HG03469 (cell line): ENCODE results near the gene KRTAP10-12.

ENCODE experiments used
- ATAC-seq: cut with Tn5 transposase; IDR thresholded peaks from one replicate; pipeline ENCODE4 v1.9.1; 2021; ENCODE audit warnings: mild to moderate bottlenecking, moderate library complexity, moderate number of reproducible peaks; ENCODE audit not compliant: unreplicated experiment

KRTAP10-12 gene

GRCh38 chr21:44710756-44711326 lies 13.9 kb downstream of the KRTAP10-12 start:
- ATAC-seq, result no peak

GRCh38 chr21:44711327-44712202 lies 14.6 kb downstream of the KRTAP10-12 start, which contains the start of gene TSPEAR:
TSPEAR (minus strand) TSS chr21:44711572; CDS start chr21:44711514, 58 bp downstream.
- no peak for ATAC-seq

- ATAC-seq, result no peak
Measured at GRCh38 chr21:44712203-44713028, 15.4 kb downstream of the KRTAP10-12 start.

GRCh38 chr21:44713130-44713529 lies 16.2 kb downstream of the KRTAP10-12 start:
- ATAC-seq, result no peak

DNA sequence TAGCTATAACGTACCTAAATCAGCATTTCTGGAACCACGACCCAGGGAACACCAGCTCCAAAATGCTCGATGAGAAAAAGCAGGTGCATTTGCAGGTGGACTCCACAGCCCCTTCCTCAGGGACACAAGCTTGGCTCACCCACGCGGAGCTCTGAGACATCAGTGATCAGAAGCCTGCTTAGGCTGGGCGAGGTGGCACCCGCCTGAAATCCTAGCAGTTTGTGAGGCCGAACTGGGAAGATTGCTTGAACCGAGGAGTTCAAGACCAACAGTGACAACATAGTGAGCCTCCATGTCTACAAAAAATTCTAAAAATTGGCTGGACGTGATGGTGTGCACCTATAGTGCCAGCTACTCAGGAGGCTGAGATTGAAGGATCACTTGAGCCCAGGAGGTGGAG lies 16.9 kb downstream of the KRTAP10-12 start:
- no peak for ATAC-seq

GRCh38 chr21:44714905-44715304 lies 17.9 kb downstream of the KRTAP10-12 start:
- ATAC-seq, result no peak

DNA sequence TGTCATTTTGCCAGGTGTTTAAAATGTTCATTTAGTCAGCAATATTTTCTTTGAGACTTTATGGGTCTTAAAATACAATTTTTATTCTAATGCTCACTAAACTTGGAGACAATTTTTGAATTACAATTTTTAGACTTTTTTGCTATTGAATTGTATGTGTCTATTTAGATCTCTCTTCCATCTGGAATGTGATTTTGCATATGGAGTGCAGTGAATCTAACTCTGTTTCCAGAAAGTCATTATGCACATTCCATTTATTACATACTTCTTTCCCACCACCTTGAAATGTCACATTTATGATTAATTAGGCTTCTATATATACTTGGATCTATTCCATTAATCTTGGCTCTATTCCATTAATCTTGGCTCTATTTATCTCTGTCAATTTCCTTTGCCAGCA lies 20.0 kb downstream of the KRTAP10-12 start:
- no peak for ATAC-seq

DNA sequence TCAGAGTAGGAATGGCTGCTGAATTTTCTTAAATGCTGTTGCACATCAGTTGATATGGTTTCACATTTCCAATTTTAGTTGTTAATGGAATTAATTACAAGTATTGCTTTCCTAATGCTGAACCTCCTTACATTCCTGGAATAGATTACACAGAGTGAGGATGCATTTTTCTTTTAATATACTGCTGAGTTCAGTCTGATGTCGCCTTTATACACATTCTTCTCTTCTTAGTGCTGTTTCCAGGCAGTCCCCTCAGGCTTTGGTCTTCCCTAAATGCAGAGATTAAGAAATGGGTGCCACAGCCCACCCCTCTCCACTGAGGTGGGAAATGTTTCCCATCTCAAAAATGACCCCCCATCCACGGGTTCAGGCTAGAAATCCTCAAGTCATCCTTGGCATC lies 21.1 kb downstream of the KRTAP10-12 start:
- no peak for ATAC-seq

DNA sequence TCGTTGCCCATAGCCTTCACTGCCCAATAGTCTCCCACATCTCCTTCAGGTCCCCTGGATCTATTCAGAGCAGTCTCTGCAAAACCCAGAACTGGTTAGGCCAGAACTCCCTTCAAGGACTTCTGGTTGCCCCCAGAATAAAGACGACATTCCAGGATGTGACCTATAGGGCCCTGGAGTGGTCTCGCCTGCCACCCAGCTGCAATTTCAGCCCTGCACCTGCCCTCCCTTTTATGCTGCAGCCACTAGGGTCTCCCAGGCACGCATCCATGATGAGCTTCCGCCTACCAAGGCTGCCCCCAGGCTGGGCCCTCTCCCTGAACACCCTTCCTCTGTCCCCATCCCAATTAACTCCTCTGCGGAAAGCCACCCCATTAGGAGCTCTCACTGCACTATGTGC lies 21.6 kb downstream of the KRTAP10-12 start:
- no peak for ATAC-seq

- no peak for ATAC-seq
Measured at GRCh38 chr21:44720170-44720569, 23.2 kb downstream of the KRTAP10-12 start.

DNA sequence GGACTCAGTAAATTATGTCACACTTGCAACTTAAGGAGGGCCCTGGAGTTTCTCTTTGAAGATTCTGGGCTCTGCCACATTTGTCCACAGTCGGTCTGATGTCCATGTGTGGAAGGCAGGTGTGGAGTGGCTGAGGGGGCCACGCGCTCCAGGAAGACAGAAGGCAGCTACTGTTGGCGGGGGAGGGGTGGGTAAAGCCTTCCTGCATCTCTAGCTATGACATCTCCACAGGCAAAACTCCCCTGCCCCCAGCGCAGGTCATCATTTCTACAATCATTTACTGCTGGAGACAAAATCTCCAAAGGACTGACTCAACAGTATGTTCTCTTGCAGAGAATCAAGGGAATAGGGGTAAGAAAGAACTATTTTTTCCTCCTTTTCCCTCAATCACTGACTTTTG lies 25.8 kb downstream of the KRTAP10-12 start:
- no peak for ATAC-seq

GRCh38 chr21:44723177-44724131 lies 26.5 kb downstream of the KRTAP10-12 start:
- ATAC-seq, result no peak

DNA sequence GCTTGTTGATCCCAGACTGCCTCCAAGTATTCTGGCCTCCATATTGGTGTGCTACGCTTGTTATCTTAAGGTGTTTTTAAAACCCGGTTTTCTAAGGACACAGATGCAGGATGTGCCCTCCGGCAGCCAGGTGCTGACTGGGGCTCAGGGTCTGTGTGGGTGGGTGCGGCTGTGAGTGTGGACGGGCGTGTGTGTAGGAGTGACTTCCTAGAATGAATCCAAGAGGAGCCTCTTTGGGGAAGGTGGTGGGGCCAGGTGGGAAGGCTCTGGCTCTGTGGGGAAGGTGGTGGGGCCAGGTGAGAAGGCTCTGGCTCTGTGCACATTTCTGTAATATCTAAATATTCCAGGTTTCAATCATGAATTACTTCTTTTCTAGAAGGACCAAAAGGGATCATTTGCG lies 27.2 kb downstream of the KRTAP10-12 start:
- ATAC-seq, result no peak

DNA sequence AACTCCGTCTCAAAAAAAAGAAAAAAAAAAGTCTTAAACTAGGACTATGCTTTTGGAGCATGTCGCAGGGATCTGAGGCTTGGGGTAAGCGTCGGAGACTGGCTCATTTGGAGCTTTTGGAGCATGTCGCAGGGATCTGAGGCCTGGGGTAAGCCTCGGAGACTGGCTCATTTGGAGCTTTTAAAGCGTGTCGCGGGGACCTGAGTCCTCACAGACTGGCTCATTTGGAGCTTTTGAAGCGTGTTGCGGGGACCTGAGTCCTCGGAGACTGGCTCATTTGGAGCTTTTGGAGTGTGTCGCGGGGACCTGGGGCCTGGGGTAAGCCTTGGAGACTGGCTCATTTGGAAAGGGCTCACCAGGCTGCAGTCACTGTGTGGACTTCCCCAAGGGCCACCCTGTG lies 28.0 kb downstream of the KRTAP10-12 start:
- ATAC-seq, result no peak

DNA sequence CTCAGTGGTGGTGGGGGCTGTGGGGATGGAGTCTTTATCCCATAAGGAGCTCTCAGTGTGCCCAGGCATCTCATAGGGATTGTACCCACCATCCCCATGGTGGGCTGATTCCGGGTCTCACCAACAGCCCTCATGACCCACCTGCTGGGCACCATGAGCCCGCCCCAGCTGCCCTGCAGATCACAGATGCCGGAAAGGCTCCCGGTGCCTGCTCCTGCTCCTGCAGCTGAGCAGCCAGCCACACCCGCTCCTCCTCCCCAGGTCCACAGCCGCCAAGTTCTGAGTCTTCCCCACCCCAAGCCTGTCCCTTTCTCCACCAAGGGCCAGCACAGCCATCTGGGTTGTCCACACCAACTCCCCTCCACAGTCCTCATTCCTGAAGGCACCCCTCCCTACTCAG lies 29.9 kb downstream of the KRTAP10-12 start:
- no peak for ATAC-seq

DNA sequence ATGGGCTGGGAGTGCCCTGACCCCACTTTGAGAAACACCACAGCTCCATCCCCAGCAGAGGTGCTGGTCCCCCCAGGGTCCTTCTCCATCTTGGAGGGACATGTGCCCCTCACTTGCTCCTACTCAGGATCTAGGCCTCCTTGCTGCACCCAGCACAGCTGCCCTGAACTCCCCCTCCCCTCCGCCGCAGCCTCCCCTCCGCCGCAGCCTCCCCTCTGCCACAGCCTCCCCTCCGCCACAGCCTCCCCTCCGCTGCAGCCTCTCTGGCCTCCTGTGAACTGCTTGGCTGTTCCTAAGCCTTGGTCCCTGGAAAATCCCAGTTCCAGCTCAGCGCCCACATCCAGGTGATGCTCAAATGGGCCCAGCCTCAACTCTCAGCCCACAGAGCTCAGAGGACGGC lies 30.3 kb downstream of the KRTAP10-12 start:
- no peak for ATAC-seq

DNA sequence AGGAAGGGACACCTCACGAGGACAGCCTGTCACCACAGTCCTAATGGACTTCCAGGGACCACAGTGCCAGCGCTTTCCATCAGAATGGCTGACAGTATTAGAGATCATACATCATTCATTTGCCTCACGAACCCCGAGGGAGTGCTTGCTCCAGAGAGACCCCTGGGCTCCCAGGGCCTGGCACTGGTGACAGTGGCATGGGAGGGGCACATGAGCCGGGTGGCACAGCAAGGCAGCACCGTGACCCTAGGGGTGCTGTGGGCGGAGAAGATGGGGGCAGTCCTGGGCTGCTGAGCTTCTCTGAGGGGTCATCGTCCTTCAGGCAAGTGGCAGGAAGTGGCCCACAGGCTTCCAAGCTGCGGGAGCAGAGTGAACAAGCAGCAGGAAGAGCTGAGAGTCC lies 30.8 kb downstream of the KRTAP10-12 start:
- no peak for ATAC-seq

- ATAC-seq, result no peak
Measured at GRCh38 chr21:44728716-44729115, 31.7 kb downstream of the KRTAP10-12 start.

- no peak for ATAC-seq
Measured at GRCh38 chr21:44729336-44730027, 32.5 kb downstream of the KRTAP10-12 start.

DNA sequence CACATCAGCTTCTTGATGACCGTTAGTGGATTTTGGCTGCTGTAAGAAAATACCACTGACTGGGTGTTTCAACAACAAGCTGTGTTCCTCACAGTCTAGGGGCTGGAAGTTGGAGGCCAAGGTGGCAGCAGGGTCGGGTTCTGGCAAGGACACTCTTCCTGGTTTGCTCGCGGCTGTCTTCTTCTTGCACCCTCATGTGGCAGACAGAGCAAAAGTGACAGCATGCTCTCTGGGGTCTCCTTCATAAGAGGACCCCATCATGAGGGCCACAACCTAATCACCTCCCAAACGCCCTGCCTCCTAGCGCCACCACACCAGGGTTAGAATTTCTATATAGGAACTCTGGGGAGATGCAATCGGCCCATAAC lies 33.0 kb downstream of the KRTAP10-12 start:
- ATAC-seq, result no peak
